ENCODE measurements around the gene SRM. TPM values are rescaled to one million over a fixed set of nuclear protein-coding genes. Genes with fewer than 3 reads are reported as not detected.

Gene SRM
- total RNA-seq, 2 experiments from 2014 or later, result 65.2 to 208 TPM

- Histone ChIP-seq H3K4me1 (ENCODE audit: insufficient read depth, low read length, poor library complexity, severe bottlenecking) (no peaks in the 10 kb centered on the region), H3K4me3 (ENCODE audit: low read depth, low read length, poor library complexity, severe bottlenecking) (no peak overlapping the region), H3K79me2 (ENCODE audit: insufficient read depth, low read depth, low read length) (no peaks in the 10 kb centered on the region), H3K9me2 (ENCODE audit: insufficient read depth, low read length) (no peaks in the 10 kb centered on the region), H3K9me3 (ENCODE audit: low read length) (no peaks in the 10 kb centered on the region), H4K20me1 (ENCODE audit: insufficient read depth, low read length) (no peaks in the 10 kb centered on the region), H3K4me2 (ENCODE audit: low read length) (no peak overlapping the region), H3K27ac (ENCODE audit: low read depth, low read length, poor library complexity, severe bottlenecking) (no peak overlapping the region), H3K36me3 (ENCODE audit: insufficient read depth, low read length) (no peaks in the 10 kb centered on the region), H2AFZ (ENCODE audit: low read length) (no peak overlapping the region)
- CTCF ChIA-PET (ENCODE audit: unreplicated experiment), result no interaction called here
- DNase-seq (ENCODE audit: low spot score), result no peak
- intact Hi-C loops (cut with micrococcal nuclease; ENCODE audit: unreplicated experiment), result no loop called here
- POLR2A ChIA-PET, result no interaction called here
- BruUV-seq (replicated peaks), result no TSS peak
- no peak for TF ChIP-seq CTCF (conservative IDR thresholded peaks at IDR 0.05; ENCODE audit: low read length)
- no peak for TF ChIP-seq EZH2phosphoT487 (IDR thresholded peaks at IDR 0.05; ENCODE audit: borderline replicate concordance, low read depth, low read length)
Measured at GRCh38 chr1:11044086-11044848, 15.6 kb downstream of the SRM start.

- ChIA-PET POLR2A (no interaction called here), CTCF (ENCODE audit: unreplicated experiment) (no interaction called here)
- BruUV-seq (replicated peaks), result no TSS peak
- no peak overlapping the region for H3K27ac ChIP-seq (ENCODE audit: low read depth, low read length, poor library complexity, severe bottlenecking)
- TF ChIP-seq CTCF (conservative IDR thresholded peaks at IDR 0.05; ENCODE audit: low read length), result no peak
- no peak overlapping the region for H3K4me3 ChIP-seq (ENCODE audit: low read depth, low read length, poor library complexity, severe bottlenecking)
- H4K20me1 ChIP-seq (ENCODE audit: insufficient read depth, low read length), result no peaks in the 10 kb centered on the region
- intact Hi-C loops (cut with micrococcal nuclease; ENCODE audit: unreplicated experiment), result no loop called here
- no peak overlapping the region for H2AFZ ChIP-seq (ENCODE audit: low read length)
- no peaks in the 10 kb centered on the region for H3K79me2 ChIP-seq (ENCODE audit: insufficient read depth, low read depth, low read length)
- DNase-seq (ENCODE audit: low spot score), result no peak
- H3K9me2 ChIP-seq (ENCODE audit: insufficient read depth, low read length), result no peaks in the 10 kb centered on the region
- H3K9me3 ChIP-seq (ENCODE audit: low read length), result no peaks in the 10 kb centered on the region
- H3K4me1 ChIP-seq (ENCODE audit: insufficient read depth, low read length, poor library complexity, severe bottlenecking), result no peaks in the 10 kb centered on the region
- H3K4me2 ChIP-seq (ENCODE audit: low read length), result no peak overlapping the region
- H3K36me3 ChIP-seq (ENCODE audit: insufficient read depth, low read length), result no peaks in the 10 kb centered on the region
Measured at GRCh38 chr1:11042995-11043874, 16.6 kb downstream of the SRM start.

GRCh38 chr1:11042065-11042464 lies 17.8 kb downstream of the SRM start:
- ChIA-PET POLR2A (interaction anchor here (0.7 kb wide), 1 partner anchor 12 kb away, joined by 3 read pairs; no protein-coding TSS in a partner anchor), CTCF (ENCODE audit: unreplicated experiment) (no interaction called here)
- H3K9me2 ChIP-seq (ENCODE audit: insufficient read depth, low read length), result no peaks in the 10 kb centered on the region
- intact Hi-C loops (cut with micrococcal nuclease; ENCODE audit: unreplicated experiment), result no loop called here
- H3K27ac ChIP-seq (ENCODE audit: low read depth, low read length, poor library complexity, severe bottlenecking), result no peak overlapping the region
- H3K36me3 ChIP-seq (ENCODE audit: insufficient read depth, low read length), result no peaks in the 10 kb centered on the region
- no peak overlapping the region for H3K4me3 ChIP-seq (ENCODE audit: low read depth, low read length, poor library complexity, severe bottlenecking)
- TF ChIP-seq CTCF (conservative IDR thresholded peaks at IDR 0.05; ENCODE audit: low read length), result no peak
- no peak for TF ChIP-seq EZH2phosphoT487 (IDR thresholded peaks at IDR 0.05; ENCODE audit: borderline replicate concordance, low read depth, low read length)
- peaks cover 4% of the 10 kb centered on the region for H3K4me1 ChIP-seq (ENCODE audit: insufficient read depth, low read length, poor library complexity, severe bottlenecking)
- no TSS peak for BruUV-seq (replicated peaks)
- no peaks in the 10 kb centered on the region for H3K9me3 ChIP-seq (ENCODE audit: low read length)
- H3K79me2 ChIP-seq (ENCODE audit: insufficient read depth, low read depth, low read length), result no peaks in the 10 kb centered on the region
- no peak overlapping the region for H2AFZ ChIP-seq (ENCODE audit: low read length)
- no peak for DNase-seq (ENCODE audit: low spot score)
- H3K4me2 ChIP-seq (ENCODE audit: low read length), result no peak overlapping the region
- H4K20me1 ChIP-seq (ENCODE audit: insufficient read depth, low read length), result no peaks in the 10 kb centered on the region

Measured in OCI-LY7 (cell line).